ENCODE data around the gene LHPP.
"Not testable (repeated sequence)": the region's sequence is repeated elsewhere in the genome, so short reads cannot be mapped to it uniquely, and the experiment has no call there.

LHPP gene

DNA sequence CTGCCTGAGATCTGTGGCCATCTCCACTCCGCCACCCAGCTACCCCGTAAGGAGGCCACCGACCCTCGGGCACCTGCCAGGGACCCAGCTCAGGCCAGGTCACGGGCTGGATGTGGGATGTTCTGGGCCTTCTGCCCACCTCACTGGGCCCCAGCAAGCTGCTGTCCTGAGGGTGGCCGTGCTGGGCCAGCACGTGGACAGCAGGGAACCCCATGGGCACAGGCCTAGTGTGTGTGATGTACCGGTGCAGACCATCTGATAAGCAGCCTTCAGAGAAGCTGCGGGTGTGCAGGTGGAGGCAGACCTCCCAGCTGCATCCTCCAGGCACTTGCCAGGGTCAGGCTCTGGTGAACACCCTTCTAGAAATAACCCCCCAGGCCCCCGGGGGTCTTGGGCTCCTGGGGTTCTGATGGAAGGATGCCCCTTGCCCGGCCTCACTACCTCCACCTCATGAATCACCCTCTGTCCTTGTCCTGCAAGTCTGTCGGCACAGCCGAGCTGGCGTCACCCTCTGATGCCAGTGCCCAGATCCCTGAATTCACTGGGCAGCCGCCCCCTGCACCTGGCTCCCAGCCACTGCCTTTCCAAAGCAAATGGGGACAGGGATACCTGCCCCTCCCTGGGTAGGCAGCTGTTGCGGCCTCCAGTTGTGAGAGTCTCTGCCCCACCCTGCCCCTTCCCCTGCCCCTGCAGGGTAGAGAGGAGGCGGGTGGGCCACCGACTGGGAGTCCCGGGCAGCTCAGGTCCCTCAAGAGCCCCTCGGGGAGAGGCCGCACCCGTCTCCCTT lies 142.8 kb downstream of the LHPP start:
- no peak for DNase-seq (ENCODE audit: low read depth, low spot score)

DNA sequence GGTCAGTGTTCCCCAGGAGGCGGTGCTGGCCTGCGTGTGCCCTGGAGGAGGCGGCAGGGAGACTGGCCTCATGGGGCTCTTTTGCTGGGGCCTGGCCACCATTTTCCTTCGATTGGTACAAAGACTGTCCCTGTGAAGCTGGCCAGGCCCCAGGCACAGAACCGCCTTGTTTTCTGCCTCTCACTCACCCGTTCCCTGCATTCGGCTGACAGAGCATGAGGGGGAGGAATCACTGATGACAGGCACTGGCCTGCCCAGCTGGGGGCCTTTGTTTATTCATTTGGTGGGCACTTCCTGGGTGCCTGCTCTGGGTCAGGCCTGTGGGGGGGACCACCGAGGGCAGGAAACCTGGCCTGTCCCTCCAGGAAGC lies 143.4 kb downstream of the LHPP start:
- no peak for DNase-seq (ENCODE audit: low read depth, low spot score)

DNA sequence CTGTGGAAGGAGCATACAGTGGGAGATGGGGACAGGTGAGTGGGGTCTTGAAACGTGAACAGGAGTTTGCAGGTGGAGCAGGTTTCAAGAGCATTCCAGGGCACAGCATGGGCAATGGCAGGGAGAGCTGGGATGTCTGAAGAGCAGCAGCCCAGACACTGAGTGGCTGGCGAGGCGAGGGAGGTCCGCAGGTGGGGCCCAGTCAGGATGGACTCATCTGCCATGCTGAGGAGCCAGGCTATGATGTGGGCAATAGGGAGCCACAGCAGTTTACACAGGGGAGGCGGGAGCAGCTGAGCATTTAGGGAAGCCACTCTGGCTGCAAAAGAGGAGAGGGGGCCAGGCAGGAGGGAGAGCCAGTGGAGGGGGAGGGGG lies 143.8 kb downstream of the LHPP start:
- no peak for DNase-seq (ENCODE audit: low read depth, low spot score)

DNA sequence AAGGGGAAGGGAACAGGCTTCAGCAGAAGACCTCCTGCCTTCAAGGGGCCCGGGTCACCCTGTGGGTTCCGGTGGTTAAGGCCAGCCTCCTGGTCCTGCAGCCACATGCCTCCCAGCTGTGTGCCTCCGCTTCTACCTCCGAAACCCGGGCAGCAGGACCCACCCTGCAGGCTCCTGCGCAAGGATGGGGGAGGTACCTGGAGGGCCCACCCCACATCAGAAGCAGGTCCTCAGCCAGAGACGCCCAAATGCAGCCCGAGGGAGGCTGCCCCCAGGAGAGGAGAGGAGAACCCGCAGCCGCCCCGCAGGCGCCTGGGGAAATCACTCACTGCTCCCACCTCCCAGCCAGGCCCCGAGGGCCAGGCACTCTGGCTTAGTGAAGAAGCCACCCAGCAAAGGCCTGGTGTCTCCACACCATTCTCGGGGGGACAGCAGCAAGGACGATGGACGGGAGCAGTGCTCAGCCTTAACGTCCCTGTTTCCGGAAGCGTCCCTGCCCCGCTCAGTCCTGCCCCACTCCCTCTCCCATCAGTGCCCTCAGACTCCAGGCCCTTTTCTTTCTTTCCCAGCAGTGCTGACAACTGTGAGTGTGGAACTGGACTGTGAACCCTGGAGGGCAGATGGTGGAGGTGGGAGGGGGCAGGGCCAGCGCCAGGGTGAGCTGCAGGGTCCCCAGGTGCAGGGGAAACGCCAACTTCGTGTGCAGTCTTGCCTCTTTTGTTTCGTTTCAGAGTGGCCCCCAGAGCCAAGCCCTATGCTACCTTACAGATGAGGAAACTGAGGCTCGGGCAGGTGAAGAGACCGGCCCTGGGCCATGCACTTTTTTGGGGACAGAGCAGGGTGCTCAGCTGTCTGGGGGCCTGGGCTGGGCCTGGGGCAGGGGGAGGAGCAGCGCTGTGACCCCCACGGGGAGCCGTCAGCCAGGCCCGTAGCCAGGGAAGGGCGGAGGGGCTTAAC lies 144.5 kb downstream of the LHPP start:
- no peak for DNase-seq (ENCODE audit: low read depth, low spot score)

DNA sequence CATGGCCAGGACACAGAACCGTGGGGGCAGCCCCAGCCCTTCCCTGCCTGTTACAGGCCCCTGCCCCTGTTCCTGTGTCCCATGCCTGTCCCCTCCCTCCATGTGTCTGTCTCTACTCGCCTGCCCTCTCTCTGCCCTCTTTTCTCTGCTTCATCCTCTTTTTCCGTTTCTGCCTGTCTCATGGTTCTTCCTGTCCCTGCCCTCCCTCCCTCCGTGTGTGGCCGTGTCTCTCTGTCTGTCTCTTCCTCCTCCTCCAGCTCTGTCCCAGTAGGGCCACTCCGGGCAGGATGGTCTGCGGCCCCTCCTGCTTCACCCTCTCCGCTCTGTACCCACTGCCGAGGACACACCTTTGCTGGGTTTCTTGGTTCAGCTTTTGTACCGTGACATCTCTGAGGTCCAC lies 145.2 kb downstream of the LHPP start:
- no peak for DNase-seq (ENCODE audit: low read depth, low spot score)

DNA sequence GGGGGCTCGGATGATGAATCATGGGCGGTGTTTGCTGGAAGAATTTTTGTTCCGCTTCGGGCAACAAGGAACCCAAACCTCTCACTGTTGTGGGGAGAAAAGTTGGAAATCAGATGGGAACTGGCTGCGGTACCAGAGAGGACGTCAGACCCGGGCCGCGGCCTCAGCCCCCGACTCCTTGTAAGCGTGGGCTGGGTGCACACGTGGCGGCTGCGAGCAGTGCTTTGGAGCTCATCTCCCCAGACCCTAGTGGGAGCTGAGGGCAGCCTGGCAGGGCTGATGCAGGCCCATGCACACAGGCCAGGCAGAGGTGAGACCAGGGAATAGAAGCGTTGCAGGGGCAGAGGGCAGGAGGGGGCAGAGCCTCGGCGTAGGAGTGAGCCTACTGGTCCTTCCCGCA lies 146.1 kb downstream of the LHPP start:
- no peak for DNase-seq (ENCODE audit: low read depth, low spot score)

DNA sequence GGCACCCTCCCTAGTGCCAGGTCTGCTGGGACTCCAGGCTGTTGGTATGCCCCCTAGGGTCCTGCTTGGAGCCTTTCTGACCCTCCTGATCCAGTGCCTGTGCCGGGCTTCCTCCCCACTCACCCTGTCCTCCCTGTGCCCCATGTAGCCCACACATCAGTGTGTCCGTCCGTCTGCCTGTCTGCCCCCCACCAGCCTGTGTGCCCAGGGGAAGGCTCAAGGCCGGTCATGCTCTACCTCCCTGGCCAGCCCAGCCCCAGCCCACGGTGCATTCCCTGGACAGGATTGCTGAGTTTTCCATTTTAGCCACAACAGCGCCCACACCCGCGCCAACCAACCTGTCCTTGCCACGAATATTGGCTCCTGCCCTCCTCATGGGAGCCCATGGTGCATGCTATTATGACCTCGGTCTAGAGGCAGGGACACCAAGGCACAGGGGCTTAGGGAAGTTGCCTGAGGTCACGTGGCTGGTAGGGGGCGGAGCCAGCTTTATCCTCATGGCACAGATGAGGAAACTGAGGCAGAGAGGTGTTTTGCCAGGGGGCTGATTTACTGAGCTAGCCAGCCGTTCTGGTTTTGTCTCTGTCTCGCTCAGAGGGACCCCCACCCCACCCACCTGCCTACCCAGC lies 146.6 kb downstream of the LHPP start:
- DNase-seq (ENCODE audit: low read depth, low spot score), result no peak

DNA sequence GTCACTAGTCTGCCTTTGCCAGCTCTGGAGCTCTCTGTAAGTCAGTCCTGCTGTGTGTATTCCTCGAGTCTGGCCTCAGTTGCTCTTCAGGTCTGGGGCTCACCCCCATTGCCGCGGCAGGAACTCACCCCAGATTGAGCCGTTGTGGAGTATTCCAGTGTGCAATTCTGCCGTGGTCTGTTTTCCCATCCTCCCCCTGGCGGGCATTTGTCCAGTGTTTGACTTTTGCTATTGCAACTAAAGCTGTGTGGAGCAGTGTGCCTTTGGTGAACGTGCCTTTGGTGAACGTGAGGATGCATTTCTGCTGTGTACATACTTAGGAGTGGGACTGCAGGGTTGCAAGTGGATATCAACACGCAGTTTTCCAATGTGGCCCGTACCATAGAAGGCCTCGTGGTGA lies 148.1 kb downstream of the LHPP start:
- no peak for DNase-seq (ENCODE audit: low read depth, low spot score)

DNA sequence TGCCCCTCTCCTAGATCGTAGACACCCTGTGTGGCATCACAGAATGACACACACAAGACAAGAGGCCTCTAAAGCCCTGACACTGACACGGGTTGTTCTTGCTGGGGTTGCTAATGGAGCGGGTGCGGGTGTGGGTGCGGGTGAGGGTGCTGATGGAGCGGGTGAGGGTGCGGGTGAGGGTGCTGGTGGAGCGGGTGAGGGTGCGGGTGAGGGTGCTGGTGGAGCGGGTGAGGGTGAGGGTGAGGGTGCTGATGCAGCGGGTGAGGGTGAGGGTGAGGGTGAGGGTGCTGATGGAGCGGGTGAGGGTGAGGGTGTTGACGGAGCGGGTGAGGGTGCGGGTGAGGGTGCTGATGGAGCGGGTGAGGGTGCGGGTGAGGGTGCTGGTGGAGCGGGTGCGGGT lies 148.6 kb downstream of the LHPP start:
- not testable (repeated sequence) for DNase-seq (ENCODE audit: low read depth, low spot score)

DNA sequence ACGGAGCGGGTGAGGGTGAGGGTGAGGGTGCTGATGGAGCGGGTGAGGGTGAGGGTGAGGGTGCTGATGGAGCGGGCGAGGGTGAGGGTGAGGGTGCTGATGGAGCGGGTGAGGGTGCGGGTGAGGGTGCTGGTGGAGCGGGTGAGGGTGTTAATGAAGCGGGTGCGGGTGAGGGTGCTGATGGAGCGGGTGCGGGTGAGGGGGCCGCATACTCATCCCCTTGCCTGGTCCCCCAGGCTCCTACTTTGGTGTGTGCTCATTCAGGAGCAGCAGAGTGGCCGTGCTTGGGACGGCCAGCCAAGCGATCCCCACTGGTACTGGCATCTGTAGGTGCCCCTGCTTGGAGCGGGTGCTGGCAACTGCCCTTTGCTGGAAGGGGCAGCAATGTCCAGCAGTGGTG lies 149.2 kb downstream of the LHPP start:
- not testable (repeated sequence) for DNase-seq (ENCODE audit: low read depth, low spot score)

DNA sequence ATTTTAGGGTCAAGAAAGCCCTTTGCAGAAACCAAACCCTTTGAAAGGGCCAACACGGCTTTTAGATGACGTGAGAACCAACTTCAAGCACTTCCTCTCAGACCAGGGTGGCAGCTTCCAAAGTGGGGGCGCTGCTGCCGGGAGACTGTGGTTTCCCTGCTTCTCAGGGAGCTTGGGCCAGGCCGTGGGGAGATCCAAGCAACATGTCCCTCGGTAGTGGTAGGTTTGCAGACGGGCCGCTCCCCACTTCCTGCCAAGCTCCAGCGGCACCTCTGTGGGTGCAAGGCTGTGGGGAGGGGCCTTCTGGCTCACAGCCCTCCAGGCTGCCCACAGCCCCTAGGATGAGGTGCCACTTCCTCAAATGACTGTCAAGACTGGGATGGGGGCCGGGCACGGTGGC lies 150.1 kb downstream of the LHPP start:
- no peak for DNase-seq (ENCODE audit: low read depth, low spot score)

DNA sequence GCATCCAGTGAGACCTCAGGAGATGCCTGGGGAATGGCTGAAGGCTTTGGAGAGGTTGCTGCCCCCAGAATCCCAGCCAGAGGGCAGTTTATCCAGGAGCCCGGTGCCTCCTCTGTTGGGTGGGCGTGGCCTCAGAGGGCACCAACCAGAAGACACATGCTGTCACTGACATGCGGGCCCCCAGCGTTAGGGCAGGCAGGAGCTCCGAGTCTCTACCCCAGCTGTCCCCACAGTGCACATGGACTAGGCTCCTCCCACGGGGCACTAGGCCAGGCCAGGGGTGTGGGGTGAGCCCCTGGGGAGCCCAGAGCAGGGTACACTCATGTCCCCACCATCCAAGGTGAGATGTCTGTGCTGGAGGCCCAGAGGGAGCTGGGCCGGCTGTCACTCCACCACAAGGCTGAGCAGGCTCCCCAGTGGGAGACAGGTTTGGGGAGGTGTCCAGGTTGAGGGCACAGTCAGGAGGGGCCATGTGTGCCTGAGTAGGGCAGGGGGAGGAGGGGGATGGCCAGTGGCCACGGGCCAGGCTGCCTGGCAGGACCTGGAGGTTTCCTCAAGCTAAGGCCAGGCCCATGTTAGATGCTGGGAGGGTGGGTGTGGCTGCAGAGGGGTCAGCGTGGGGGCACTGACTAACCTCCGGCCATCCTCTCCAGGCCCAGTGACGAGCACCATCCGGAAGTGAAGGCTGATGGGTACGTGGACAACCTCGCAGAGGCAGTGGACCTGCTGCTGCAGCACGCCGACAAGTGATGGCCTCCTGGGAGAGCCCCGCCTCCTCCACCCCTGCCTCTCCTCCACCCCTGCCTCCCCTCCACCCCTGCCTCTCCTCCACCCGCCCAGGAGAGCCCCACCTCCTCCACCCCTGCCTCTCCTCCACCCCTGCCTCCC lies 151.2 kb downstream of the LHPP start:
- no peak for DNase-seq (ENCODE audit: low read depth, low spot score)

DNA sequence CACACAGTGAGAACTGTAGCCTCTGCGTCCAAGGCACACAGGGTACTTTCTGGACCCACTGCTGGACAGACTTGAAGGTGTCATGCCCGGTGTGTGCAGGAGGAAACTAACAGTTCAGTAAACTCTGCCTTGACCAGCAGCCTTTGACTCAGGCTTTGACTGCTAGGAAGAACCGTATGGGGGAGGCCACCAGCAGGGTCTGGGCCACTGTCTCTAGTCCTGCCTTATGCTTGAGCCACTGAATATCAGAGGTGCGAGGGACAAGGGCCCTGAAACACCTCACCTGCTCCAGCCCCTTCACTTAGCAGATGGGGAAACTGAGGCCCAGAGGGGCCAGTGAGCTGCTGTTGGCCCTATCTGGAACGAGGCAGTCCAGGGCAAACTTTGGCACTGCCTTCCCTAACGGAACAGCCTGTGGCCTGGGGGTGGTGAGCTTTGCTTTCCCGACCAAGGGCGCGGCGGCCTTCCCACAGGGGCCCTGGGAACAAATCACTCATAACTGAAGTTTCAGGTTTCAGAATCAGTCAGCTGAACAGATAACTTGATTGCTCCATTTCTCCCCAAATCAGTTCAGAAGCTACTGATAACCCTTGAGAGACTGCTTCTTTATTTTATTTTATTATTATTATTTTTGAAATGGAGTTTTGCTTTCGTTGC lies 152.5 kb downstream of the LHPP start:
- DNase-seq (ENCODE audit: low read depth, low spot score), result no peak

DNA sequence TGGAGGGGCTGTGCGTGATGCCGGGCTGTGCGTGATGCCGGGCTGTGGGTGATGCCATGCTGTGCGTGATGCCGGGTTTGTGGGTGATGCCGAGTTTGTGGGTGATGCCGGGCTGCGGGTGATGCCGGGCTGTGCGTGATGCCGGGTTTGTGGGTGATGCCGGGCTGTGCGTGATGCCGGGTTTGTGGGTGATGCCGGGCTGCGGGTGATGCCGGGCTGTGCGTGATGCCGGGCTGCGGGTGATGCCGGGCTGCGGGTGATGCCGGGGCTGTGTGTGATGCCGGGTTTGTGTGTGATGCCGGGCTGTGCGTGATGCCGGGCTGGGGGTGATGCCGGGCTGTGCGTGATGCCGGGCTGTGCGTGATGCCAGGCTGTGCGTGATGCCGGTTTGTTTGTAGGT lies 153.6 kb downstream of the LHPP start:
- no peak for DNase-seq (ENCODE audit: low read depth, low spot score)

DNA sequence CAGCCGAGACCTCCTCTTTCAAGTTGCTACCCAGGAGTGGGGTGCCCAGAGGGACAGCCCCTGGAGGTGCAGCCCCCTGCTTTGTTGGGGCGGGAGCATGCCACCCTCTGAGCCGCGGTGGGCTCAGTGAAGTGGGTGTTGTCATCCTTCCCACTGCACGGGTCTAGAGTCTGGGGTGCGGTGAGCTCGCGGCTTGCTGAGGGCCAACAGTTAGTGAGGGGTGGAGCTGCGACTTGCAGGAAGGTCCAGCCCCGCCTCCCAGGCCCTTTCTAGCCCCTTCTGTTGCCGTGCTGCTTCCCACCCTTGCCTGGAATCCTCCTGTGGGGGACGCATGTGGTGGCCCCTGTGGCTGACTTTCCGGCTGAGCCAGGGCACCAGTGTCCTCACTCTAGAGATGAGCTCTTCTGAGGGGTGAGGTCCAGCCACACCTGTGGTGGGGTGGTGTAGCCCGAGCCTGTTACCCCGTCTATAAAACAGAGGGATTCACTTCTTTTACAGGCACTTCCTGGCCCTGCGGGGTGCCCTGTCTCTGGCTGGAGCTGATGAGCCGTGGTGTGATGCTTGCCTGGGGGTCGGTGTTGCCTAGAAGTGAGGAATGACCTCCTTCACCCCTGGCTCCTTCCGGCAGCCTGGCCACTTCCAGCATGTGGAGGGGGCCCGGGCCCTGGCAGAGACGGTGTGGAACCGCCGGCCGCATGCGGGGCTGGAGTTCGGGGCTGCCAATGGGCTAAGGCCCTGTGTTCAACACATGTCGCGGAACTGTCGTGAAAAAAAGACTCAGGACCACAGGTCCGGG lies 154.6 kb downstream of the LHPP start:
- no peak for DNase-seq (ENCODE audit: low read depth, low spot score)

DNA sequence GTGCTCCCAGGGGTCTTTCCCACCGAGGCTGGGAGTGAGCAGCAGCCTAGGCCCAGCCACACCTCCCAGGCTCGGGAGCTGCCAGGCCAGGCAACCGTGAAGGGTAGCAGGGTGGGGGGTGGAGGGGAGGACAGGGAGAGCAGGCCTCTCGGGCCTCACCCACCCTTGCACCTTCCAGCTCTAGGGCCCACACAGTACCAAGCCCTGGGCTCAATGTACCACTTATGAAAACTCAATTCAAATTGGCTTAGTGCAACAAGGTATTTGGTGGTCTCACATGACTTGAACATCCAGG lies 155.2 kb downstream of the LHPP start:
- no peak for DNase-seq (ENCODE audit: low read depth, low spot score)

DNA sequence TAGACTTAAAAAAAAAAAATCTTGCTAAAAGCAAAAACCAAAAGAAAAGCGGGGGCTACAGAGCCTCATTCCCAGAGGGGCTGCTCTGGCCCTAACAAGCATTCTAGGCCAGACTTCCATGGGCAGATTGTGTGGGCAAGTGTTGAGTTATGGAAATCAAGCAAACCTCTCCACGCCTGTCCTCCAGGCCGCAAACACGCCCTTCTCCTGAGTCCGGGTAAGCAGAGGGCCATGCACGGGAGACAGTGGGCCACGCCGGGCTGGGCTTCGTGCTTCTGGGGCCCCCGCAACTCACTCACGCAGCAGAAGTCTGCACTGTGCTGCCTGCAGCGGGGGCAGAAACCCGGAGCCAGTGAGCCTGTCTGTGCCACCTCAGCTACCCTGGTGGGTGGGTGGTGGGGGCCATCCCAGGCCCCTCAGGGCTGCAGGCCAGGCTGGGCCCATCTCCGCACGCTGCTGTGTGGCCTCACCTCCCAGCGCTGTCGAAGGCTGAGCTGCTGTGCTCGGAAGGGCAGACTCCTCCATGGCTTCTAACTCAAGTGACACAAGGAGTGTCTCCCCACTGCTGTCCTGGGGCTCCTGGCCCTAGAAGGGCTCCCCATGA lies 156.9 kb downstream of the LHPP start:
- DNase-seq (ENCODE audit: low read depth, low spot score), result no peak

DNA sequence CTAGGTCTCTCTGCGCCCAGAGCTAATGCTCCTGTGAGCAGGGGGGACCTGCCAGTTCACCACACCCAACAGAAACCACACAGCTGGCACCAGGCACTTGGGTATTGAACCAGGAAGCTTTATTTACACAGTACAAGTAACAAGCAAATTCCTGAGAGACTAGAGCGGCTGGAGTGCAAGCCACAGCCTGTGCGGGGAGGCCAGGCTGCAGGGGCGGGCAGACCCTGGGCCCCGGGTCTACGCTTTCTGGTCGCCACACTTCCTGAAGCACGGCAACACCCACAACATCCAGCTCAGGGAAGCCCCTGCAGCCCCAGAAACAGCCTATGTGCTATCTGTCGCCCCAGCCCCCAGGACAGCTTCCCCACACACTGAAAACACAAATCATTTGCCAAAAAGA lies 157.6 kb downstream of the LHPP start:
- peak; percentile 70 for DNase-seq (ENCODE audit: low read depth, low spot score)

DNA sequence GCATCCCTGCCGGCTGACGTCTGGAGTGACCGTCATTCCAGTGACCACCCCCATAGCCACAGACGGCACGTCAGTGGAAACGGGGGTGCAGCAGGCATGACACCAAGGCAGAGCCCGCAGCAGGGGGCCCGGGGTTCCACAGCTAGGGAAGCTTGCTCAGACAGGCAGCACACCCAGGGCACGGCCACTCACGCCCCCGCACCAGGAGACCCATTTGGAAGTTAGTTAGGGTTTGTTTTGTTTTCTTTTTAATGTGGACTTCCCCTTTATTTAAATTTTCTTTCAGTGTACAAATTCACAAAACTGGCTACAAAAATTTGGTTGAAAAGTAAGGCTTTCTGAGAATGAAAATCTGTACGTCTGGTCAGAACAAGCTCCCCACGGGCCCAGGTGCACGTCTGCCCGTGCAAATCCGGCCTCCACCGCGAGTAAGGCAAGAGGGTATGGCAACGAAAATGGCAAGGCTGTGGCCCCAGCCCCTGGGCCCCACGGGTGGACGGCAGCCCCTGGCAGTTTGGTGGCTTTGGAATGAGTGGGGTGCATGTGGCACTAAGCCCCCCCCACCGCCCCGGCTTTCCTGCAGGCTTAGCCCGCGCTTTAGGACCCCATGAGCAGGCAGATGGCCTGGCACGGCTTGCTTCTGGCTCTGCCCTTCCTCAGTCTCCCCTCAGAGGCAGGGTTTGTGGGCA lies 158.3 kb downstream of the LHPP start:
- no peak for DNase-seq (ENCODE audit: low read depth, low spot score)

Measured in astrocyte of the hippocampus (primary cell).